ENCODE measurements around the gene MAGEF1.

Gene MAGEF1

GRCh38 chr3:184719709-184720108 lies 7.8 kb upstream of the MAGEF1 start:
- Mint-ChIP-seq H3K27me3 (no peaks in the 10 kb centered on the region), H3K4me1 (no peaks in the 10 kb centered on the region), H3K36me3 (no peaks in the 10 kb centered on the region), H3K9me3 (no peaks in the 10 kb centered on the region), H3K27ac (no peak overlapping the region), H3K4me3 (no peak overlapping the region)
- ATAC-seq (ENCODE audit: low read depth) (no peak), DNase-seq (ENCODE audit: low spot score in 2 of 2) (no peak)

GRCh38 chr3:184718431-184718830 lies 6.6 kb upstream of the MAGEF1 start:
- ATAC-seq (ENCODE audit: low read depth) (no peak), DNase-seq (ENCODE audit: low spot score in 2 of 2) (no peak)
- no peak overlapping the region for H3K27ac Mint-ChIP-seq
- H3K4me1 Mint-ChIP-seq: no peaks in the 10 kb centered on the region
- H3K27me3 Mint-ChIP-seq: no peaks in the 10 kb centered on the region
- H3K36me3 Mint-ChIP-seq: no peaks in the 10 kb centered on the region
- H3K4me3 Mint-ChIP-seq: no peak overlapping the region
- no peaks in the 10 kb centered on the region for H3K9me3 Mint-ChIP-seq

- ATAC-seq (ENCODE audit: low read depth) (no peak), DNase-seq (ENCODE audit: low spot score in 2 of 2) (no peak)
- H3K4me3 Mint-ChIP-seq: no peak overlapping the region
- no peak overlapping the region for H3K27ac Mint-ChIP-seq
- no peaks in the 10 kb centered on the region for H3K36me3 Mint-ChIP-seq
- H3K27me3 Mint-ChIP-seq: no peaks in the 10 kb centered on the region
- peaks cover 2% of the 10 kb centered on the region for H3K9me3 Mint-ChIP-seq
- H3K4me1 Mint-ChIP-seq: peaks cover 4% of the 10 kb centered on the region
Observed at GRCh38 chr3:184717399-184717983, 5.6 kb upstream of the MAGEF1 start.

- ATAC-seq (ENCODE audit: low read depth): no peak
- no peak overlapping the region for H3K27ac Mint-ChIP-seq
Observed at GRCh38 chr3:184716622-184717398, 4.9 kb upstream of the MAGEF1 start.

GRCh38 chr3:184715943-184716621 lies 4.2 kb upstream of the MAGEF1 start:
- DNase-seq (ENCODE audit: low spot score in 2 of 2) (no peak), ATAC-seq (ENCODE audit: low read depth) (no peak)
- Mint-ChIP-seq H3K9me3 (peaks cover 2% of the 10 kb centered on the region), H3K36me3 (no peaks in the 10 kb centered on the region), H3K4me1 (peaks cover 12% of the 10 kb centered on the region), H3K4me3 (no peak overlapping the region), H3K27ac (no peak overlapping the region), H3K27me3 (no peaks in the 10 kb centered on the region)

More at GRCh38 chr3:184716622-184717398, 4.9 kb upstream of the MAGEF1 start:
- Mint-ChIP-seq H3K4me3 (no peak overlapping the region), H3K27me3 (no peaks in the 10 kb centered on the region), H3K4me1 (peaks cover 10% of the 10 kb centered on the region), H3K36me3 (no peaks in the 10 kb centered on the region), H3K9me3 (peaks cover 2% of the 10 kb centered on the region)
- no peak for DNase-seq (ENCODE audit: low spot score in 2 of 2)

GRCh38 chr3:184713521-184713920 lies 1.7 kb upstream of the MAGEF1 start:
- Mint-ChIP-seq H3K27ac (no peak overlapping the region), H3K36me3 (peaks cover 2% of the 10 kb centered on the region), H3K4me3 (no peak overlapping the region)

GRCh38 chr3:184713040-184713355 lies 1.1 kb upstream of the MAGEF1 start:
- Mint-ChIP-seq H3K27me3 (no peaks in the 10 kb centered on the region), H3K36me3 (peaks cover 4% of the 10 kb centered on the region), H3K4me1 (peaks cover 23% of the 10 kb centered on the region), H3K27ac (peak overlapping the region; percentile 77), H3K4me3 (peak overlapping the region; percentile 70), H3K9me3 (peaks cover 2% of the 10 kb centered on the region)
- no peak for ATAC-seq (ENCODE audit: low read depth)
- DNase-seq (ENCODE audit: low spot score in 2 of 2): no peak

More at GRCh38 chr3:184713521-184713920, 1.7 kb upstream of the MAGEF1 start:
- no peak for DNase-seq (ENCODE audit: low spot score in 2 of 2)
- ATAC-seq (ENCODE audit: low read depth): no peak
- Mint-ChIP-seq H3K4me1 (peaks cover 23% of the 10 kb centered on the region), H3K27me3 (no peaks in the 10 kb centered on the region), H3K9me3 (peaks cover 2% of the 10 kb centered on the region)

GRCh38 chr3:184712248-184713039 lies 580 bp upstream of the MAGEF1 start:
- Mint-ChIP-seq H3K36me3 (peaks cover 6% of the 10 kb centered on the region), H3K27ac (peak overlapping the region; percentile 77), H3K9me3 (peaks cover 2% of the 10 kb centered on the region), H3K4me3 (peak overlapping the region; percentile 88), H3K4me1 (peaks cover 23% of the 10 kb centered on the region), H3K27me3 (no peaks in the 10 kb centered on the region)
- DNase-seq (ENCODE audit: low spot score in 2 of 2) (no peak), ATAC-seq (ENCODE audit: low read depth) (peak; percentile 46)

GRCh38 chr3:184710870-184711492 lies 883 bp downstream of the MAGEF1 start:
- H3K36me3 Mint-ChIP-seq: peaks cover 6% of the 10 kb centered on the region
- H3K4me1 Mint-ChIP-seq: peaks cover 23% of the 10 kb centered on the region
- peak overlapping the region; percentile 77 for H3K27ac Mint-ChIP-seq
- ATAC-seq (ENCODE audit: low read depth) (peak; percentile 79), DNase-seq (ENCODE audit: low spot score in 2 of 2) (peak; percentile 27 to 37)
- no peaks in the 10 kb centered on the region for H3K27me3 Mint-ChIP-seq
- H3K9me3 Mint-ChIP-seq: peaks cover 2% of the 10 kb centered on the region
- H3K4me3 Mint-ChIP-seq: peak overlapping the region; percentile 88

GRCh38 chr3:184703657-184704056 lies 8.2 kb downstream of the MAGEF1 start:
- ATAC-seq (ENCODE audit: low read depth) (no peak), DNase-seq (ENCODE audit: low spot score in 2 of 2) (no peak)
- H3K27ac Mint-ChIP-seq: no peak overlapping the region
- H3K27me3 Mint-ChIP-seq: no peaks in the 10 kb centered on the region
- H3K36me3 Mint-ChIP-seq: peaks cover 8% of the 10 kb centered on the region
- no peak overlapping the region for H3K4me3 Mint-ChIP-seq
- no peaks in the 10 kb centered on the region for H3K9me3 Mint-ChIP-seq
- H3K4me1 Mint-ChIP-seq: no peaks in the 10 kb centered on the region

GRCh38 chr3:184700759-184701158 lies 11.1 kb downstream of the MAGEF1 start:
- Mint-ChIP-seq H3K36me3 (peaks cover 4% of the 10 kb centered on the region), H3K9me3 (no peaks in the 10 kb centered on the region), H3K27ac (no peak overlapping the region), H3K4me1 (no peaks in the 10 kb centered on the region), H3K4me3 (no peak overlapping the region), H3K27me3 (no peaks in the 10 kb centered on the region)
- ATAC-seq (ENCODE audit: low read depth): no peak
- no peak for DNase-seq (ENCODE audit: low spot score in 2 of 2)

GRCh38 chr3:184697845-184698244 lies 14.0 kb downstream of the MAGEF1 start:
- peaks cover 5% of the 10 kb centered on the region for H3K4me1 Mint-ChIP-seq
- peaks cover 2% of the 10 kb centered on the region for H3K36me3 Mint-ChIP-seq
- DNase-seq (ENCODE audit: low spot score in 2 of 2) (no peak), ATAC-seq (ENCODE audit: low read depth) (no peak)
- no peak overlapping the region for H3K27ac Mint-ChIP-seq
- H3K9me3 Mint-ChIP-seq: no peaks in the 10 kb centered on the region
- H3K27me3 Mint-ChIP-seq: peaks cover 7% of the 10 kb centered on the region
- H3K4me3 Mint-ChIP-seq: no peak overlapping the region

- H3K9me3 Mint-ChIP-seq: no peaks in the 10 kb centered on the region
- H3K36me3 Mint-ChIP-seq: no peaks in the 10 kb centered on the region
- peaks cover 7% of the 10 kb centered on the region for H3K27me3 Mint-ChIP-seq
- DNase-seq (ENCODE audit: low spot score in 2 of 2): no peak
- H3K27ac Mint-ChIP-seq: no peak overlapping the region
- no peak for ATAC-seq (ENCODE audit: low read depth)
- H3K4me1 Mint-ChIP-seq: peaks cover 9% of the 10 kb centered on the region
- no peak overlapping the region for H3K4me3 Mint-ChIP-seq
Observed at GRCh38 chr3:184696697-184697096, 15.2 kb downstream of the MAGEF1 start.
